Amniotic stem cell (primary cell): Measurements from ENCODE around the gene HS3ST5.
A peak's percentile ranks its signal among the peaks of the same experiment; 100 is the strongest.
"Not testable (repeated sequence)": the region's sequence is repeated elsewhere in the genome, so short reads cannot be mapped to it uniquely, and the experiment has no call there.

Experiments
- DNase-seq: peaks from one replicate; lab custom pipeline; 2025; lab: John Stamatoyannopoulos, UW

Gene HS3ST5

DNA sequence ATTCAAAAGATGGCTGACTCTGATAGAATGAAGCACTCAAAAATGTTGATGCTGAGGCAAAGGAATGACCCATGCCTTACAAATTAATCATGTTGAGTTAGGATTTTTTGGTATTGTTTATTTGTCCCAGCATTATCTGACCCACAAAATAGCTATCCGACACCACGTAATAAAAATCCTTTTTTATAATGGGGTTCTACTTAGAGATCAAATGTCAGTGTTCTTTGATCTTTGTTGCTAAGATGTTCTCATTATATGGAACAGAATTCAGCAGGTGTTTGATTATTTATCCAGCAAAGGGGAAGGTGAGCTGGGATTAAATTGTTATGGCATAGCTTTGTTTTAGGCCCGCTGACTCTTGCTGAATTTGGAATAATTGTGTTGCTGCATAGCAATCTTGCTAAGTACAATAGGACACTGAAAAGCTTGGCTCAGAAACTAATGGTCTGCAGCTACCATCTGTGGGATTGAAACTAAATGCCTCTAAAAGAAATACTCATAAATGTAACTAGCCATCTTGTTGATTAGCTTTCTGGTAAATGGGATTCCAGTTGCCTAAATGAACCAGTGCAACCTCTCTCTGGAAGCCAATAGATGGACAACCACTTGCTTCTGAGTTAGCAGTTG lies 191.6 kb downstream of the HS3ST5 start:
- no peak for DNase-seq

GRCh38 chr6:114149182-114149581 lies 193.6 kb downstream of the HS3ST5 start:
- not testable (repeated sequence) for DNase-seq

DNA sequence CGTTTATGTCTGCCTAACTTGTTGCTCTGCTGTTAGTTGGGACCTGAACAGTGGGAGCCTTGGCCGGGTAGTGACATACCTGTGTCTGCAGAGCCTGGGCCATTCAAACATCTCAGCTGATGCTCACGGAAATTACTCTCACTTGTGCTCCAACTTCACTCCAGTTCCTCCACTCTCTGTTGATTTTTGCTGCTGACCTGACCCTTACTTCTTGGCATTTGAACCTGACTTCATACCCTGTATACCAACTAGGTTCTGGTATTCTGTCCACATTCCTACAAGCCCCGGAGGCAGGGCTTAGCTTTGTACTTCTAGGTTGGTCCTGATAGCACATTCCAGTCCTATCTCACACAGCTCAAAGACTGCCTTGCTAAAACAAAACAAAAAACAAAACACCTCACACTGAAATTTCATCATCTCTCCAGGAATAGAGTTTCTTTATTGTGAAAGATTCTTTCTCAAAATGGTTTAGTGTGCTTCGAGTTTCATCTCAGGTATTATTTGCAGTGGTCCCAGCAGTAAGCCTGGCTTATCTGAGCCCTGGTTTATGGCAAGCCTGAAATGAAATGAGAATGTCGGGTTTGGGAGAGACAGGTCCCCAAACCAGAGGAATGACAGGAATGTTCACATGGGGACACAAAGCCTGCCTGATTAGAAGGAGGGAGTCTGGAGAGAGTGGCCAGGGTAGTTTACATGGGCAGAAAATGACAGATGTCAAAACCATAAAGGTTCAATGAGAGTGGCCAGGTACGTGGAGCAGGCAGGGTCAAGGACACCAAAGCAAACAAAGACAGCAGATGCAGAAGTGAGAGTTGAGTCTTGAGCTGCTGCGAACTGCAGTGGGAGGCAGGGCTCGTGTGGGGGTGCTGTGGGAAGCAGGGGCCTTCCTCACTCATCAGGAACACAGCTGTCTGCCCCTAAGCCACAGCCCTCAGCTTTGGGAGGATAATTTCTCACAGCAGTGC lies 197.7 kb downstream of the HS3ST5 start:
- DNase-seq, result no peak

- DNase-seq, result no peak
Observed at GRCh38 chr6:114142258-114142657, 200.6 kb downstream of the HS3ST5 start.

- no peak for DNase-seq
Observed at GRCh38 chr6:114140416-114140815, 202.4 kb downstream of the HS3ST5 start.

DNA sequence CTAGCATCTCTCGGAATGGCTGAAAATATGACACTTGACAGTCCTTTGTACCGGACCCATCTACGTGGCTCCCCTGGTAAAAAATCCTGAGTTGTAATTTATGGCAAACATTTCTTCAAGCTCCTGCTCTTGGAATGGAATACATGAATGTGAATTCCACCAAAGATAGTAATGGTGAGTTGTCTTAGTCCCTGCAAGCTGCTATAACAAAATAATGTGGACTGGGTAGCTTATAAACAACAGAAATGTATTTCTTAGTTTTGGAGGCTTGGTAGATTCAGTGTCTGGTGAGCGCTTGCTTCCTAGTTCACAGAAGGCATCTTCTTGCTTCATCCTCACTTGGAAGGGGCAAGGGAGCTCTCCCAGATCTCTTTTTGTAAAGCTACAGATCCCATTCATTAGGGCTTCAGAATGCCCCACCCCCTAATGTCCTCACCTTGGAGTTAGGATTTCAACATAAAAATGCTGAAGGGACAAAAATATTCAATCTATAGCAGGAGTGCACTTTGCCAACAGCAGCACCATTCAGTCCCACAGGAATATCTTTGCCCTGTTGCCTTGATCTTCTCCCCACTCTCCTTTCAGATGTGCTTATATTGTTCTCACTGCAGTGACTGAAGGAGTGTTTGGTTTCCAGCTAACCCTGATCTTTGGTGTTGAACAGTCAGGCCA lies 204.1 kb downstream of the HS3ST5 start:
- DNase-seq, result no peak

- no peak for DNase-seq
Observed at GRCh38 chr6:114135363-114135971, 207.4 kb downstream of the HS3ST5 start.

- DNase-seq, result no peak
Observed at GRCh38 chr6:114133816-114134215, 209.0 kb downstream of the HS3ST5 start.

DNA sequence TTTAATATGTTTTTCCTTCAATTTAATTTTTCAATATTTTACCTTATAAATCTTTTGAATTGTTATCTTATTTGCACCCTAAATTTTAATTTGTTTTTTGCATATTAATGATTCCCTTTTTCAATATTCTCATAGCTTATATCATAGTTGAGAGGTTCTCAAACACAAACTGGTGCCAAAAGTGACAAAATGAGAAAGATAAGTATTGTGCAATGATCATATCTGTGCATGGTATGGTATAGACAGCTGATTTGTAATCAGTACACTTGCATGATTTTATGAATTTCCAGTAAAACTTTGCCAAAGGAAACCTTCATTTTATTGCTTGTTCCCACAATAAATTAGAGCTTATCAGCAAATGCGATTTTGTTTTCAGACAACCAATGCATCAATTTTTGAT lies 210.9 kb downstream of the HS3ST5 start:
- no peak for DNase-seq

DNA sequence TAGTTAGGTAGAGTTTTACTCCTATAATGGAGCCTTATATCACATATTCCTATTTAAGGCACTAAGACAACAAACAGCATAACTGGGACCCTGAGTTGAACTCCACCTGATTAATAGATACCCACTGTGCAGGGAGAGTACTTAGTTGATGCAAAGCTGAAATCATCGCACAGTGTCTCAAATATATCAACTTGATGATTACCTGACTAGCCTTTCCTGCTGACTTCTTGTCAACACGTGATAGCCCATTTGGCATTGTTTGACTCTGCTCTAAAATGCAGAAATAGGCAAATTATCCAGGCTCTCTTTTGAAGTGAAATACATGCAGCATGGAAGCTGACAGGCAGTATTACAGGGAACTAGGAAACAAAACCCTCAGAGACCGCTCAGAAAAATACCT lies 217.2 kb downstream of the HS3ST5 start:
- DNase-seq, result no peak

- DNase-seq, result no peak
Observed at GRCh38 chr6:114121913-114122662, 220.7 kb downstream of the HS3ST5 start.

- DNase-seq, result no peak
Observed at GRCh38 chr6:114119056-114119455, 223.8 kb downstream of the HS3ST5 start.

DNA sequence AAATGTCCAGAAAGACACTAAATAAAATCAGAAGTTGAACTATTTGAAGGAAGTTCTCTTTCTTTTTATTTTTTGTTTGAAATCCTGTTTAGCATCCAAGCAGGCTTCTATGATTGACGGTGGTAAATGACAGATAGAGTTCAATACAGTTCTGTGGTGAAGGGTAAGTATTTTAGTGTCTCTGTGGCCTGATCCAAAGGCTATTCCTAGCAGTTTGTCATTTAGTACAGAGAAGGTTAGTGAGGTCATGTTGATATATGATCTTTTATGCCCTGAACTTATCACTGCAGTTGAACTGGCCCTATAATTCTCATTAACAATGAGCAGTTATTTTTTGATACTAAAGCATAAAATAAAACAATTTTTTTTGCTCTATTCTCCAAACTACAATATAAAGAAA lies 227.2 kb downstream of the HS3ST5 start:
- no peak for DNase-seq

- peak; percentile 73 for DNase-seq
Observed at GRCh38 chr6:114108119-114109002, 234.5 kb downstream of the HS3ST5 start.

DNA sequence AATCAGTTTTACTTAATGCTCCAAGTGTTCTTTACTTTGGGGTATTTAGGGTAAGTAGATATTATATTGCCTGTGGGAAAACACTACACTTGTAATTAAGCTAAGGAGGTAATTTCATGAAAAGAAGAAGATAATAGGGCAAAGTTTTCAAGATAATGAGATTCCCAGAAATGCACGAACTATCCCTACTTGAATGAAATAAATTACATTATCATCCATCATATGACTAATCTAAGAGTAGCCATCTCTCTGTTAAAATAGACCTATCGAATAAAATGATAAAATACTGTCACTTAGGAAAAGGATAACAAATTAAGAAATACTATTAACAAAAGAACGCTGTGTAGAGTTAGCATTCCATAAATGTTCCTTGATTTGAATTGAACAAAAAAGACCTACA lies 236.8 kb downstream of the HS3ST5 start:
- no peak for DNase-seq

GRCh38 chr6:114101255-114101654 lies 241.6 kb downstream of the HS3ST5 start:
- no peak for DNase-seq

- DNase-seq, result no peak
Observed at GRCh38 chr6:114100215-114100994, 242.4 kb downstream of the HS3ST5 start.

DNA sequence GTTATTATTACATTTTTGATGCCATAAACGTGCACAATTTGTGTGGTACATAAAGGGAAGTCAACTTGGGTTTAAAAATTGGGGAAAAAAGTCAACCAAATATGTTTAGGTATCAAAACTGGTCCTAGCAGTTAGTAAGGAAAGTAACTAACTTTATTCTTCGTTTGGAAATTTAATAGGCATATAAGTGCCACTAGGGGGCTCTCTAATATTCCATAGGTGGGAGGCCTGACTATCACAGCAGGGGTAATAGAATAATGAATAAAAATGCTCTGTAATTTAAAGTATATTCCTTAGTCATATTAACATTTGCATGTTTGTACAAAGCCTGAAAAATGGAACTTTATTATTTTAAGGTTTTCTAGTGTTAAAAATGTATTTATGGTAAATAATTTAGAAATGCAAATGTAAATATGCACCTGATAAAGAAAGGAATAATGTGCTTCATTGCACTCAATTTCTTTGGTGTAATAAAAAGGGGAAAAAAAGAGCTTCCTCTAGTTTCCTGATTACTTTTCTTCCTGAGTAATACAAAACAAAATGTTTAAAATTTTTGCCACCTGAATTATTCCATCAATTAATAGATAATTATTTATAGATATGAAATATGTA lies 246.2 kb downstream of the HS3ST5 start:
- peak; percentile 69 for DNase-seq

DNA sequence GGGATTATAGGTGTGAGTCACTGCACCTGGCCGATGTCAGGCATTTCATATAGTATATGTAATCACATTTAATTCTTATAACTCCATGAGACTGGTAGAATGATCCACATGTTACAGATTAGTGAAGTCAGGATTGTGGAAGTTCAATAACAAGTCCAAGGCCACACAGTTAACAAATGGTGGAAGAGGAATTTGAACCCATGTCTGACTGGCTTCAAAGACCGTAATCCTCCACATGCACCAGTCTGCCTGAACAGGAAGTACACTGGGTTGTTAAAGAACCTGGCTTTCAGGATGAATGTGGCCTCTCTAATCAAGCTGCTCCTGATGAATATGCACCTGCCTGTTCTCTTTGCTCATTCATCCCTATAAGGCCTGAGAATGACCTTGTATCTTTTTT lies 249.9 kb downstream of the HS3ST5 start:
- no peak for DNase-seq
